Thoracic aorta (tissue), 2 donors: ENCODE results near the gene RYR1. TPM values are rescaled to one million over a fixed set of nuclear protein-coding genes. Genes with fewer than 3 reads are reported as not detected.
A peak's percentile ranks its signal among the peaks of the same experiment; 100 is the strongest.

Experiments used
- ATAC-seq: fragments of 150-250 bp; one replicate; pipeline ENCODE4 v1.8.0; 2017; ENCODE audit warnings: low read depth; ENCODE audit not compliant: insufficient number of reproducible peaks, low FRiP score
- DNase-seq: peaks from one replicate; pipeline ENCODE4 v3.0.0-alpha.2; 2020; ENCODE audit warnings: low spot score
- H3K27ac ChIP-seq, 2 donors: fragments of 200-600 bp; sonication (generic); 1 replicate in 1 of 2; 2 replicates in 1 of 2; pipeline ENCODE4 v1.5.1; 2016; ENCODE audit warnings: mild to moderate bottlenecking in 2 of 2, moderate library complexity in 2 of 2
- H3K27me3 ChIP-seq: fragments of 200-600 bp; sonication (generic); replicated peaks from 2 replicates; pipeline ENCODE4 v1.6.0; 2016; ENCODE audit warnings: mild to moderate bottlenecking; ENCODE audit not compliant: insufficient read depth
- H3K36me3 ChIP-seq: fragments of 200-600 bp; sonication (generic); one replicate; pipeline ENCODE4 v1.5.1; 2016
- H3K4me1 ChIP-seq, 2 donors: fragments of 200-600 bp; sonication (generic); 1 replicate in 1 of 2; 2 replicates in 1 of 2; pipeline versions ENCODE4 v1.5.1 to v1.6.0; 2016; ENCODE audit warnings: low read depth in 2 of 2, mild to moderate bottlenecking in 1 of 2; ENCODE audit not compliant: control insufficient read depth in 1 of 2
- H3K4me3 ChIP-seq: fragments of 200-600 bp; sonication (generic); 2 replicates; pipeline ENCODE4 v1.5.1; 2016; ENCODE audit warnings: mild to moderate bottlenecking
- H3K9me3 ChIP-seq: fragments of 200-600 bp; sonication (generic); 2 replicates; pipeline ENCODE4 v1.5.1; 2016
- total RNA-seq, 2 donors: library from RNA; depleted of rRNA; stranded (reverse); fragments of >200 nt; gene quantifications; one replicate each; pipeline versions ENCODE4 v1.1.0 to v1.2.3, GENCODE V29; 2016
- TF ChIP-seq, protein P1 (sequence below): fragments of 200-600 bp; sonication (generic); IDR thresholded peaks from one replicate; pipeline ENCODE4 v1.5.1; 2019; ENCODE audit warnings: antibody characterized with exemption

Gene RYR1
- total RNA-seq, 2 donors from 2014 or later, result 3.8 to 4.3 TPM

DNA sequence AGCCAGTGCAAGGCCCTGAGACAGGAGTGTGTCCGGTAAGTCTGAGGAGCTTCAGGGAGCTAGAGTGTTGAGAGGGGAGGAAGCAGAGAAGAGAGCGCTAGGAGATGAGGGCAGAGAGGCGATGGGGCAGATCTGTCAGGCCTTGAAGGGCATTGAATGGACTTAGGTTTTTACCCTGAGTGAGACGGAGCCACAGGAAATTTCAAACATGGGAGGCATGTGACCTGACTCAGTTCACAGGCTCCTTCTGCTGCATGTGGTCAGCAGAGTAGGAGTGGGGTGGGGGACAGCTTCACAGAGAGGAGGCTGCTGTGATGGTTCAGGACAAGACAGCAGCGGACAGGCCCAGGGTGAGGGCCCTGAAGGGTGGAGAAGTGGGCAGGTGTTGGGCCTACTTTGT is 33.1 kb upstream of the RYR1 start:
- H3K27me3 ChIP-seq, result peaks cover 3% of the 10 kb centered on the region
- ATAC-seq, result no peak
- H3K27ac ChIP-seq, result no peak overlapping the region
- no peaks in the 10 kb centered on the region for H3K36me3 ChIP-seq
- no peak overlapping the region for H3K4me3 ChIP-seq
- no peaks in the 10 kb centered on the region for H3K9me3 ChIP-seq
- DNase-seq, result no peak
- TF ChIP-seq, protein P1, sequence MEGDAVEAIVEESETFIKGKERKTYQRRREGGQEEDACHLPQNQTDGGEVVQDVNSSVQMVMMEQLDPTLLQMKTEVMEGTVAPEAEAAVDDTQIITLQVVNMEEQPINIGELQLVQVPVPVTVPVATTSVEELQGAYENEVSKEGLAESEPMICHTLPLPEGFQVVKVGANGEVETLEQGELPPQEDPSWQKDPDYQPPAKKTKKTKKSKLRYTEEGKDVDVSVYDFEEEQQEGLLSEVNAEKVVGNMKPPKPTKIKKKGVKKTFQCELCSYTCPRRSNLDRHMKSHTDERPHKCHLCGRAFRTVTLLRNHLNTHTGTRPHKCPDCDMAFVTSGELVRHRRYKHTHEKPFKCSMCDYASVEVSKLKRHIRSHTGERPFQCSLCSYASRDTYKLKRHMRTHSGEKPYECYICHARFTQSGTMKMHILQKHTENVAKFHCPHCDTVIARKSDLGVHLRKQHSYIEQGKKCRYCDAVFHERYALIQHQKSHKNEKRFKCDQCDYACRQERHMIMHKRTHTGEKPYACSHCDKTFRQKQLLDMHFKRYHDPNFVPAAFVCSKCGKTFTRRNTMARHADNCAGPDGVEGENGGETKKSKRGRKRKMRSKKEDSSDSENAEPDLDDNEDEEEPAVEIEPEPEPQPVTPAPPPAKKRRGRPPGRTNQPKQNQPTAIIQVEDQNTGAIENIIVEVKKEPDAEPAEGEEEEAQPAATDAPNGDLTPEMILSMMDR, result no peak
- H3K4me1 ChIP-seq, result peaks cover 0 to 11% of the 10 kb centered on the region in 2 donors

GRCh38 chr19:38401148-38401547 is 32.3 kb upstream of the RYR1 start:
- peaks cover 0 to 11% of the 10 kb centered on the region in 2 donors for H3K4me1 ChIP-seq
- no peaks in the 10 kb centered on the region for H3K36me3 ChIP-seq
- peaks cover 3% of the 10 kb centered on the region for H3K27me3 ChIP-seq
- no peak overlapping the region for H3K4me3 ChIP-seq
- DNase-seq (no peak), ATAC-seq (no peak)
- no peak overlapping the region for H3K27ac ChIP-seq
- TF ChIP-seq, protein P1, result no peak
- H3K9me3 ChIP-seq, result no peaks in the 10 kb centered on the region

DNA sequence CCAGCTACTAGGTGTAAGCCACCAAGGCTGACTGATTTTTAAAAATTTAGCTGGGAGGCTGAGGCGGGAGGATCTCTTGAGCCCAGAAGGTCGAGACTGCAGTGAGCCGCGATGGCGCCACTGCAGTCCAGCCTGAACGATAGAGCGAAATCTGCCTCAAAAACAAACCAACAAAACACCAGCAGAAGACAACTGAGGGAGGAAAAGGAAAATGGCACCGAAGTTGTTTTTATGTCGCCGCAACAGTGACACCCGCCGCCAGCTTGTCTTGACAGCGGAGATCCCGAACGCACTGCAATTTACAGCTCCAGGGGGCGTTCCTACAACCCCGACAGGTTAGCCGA is 30.9 kb upstream of the RYR1 start:
- Histone ChIP-seq H3K36me3 (no peaks in the 10 kb centered on the region), H3K9me3 (no peaks in the 10 kb centered on the region), H3K27me3 (peaks cover 3% of the 10 kb centered on the region), H3K27ac (peak overlapping the region in 1 of 2 donors; percentile 34), H3K4me1 (peaks cover 0 to 11% of the 10 kb centered on the region in 2 donors), H3K4me3 (peak overlapping the region; percentile 89)
- TF ChIP-seq, protein P1, result no peak
- ATAC-seq (peak; percentile 16), DNase-seq (no peak)

DNA sequence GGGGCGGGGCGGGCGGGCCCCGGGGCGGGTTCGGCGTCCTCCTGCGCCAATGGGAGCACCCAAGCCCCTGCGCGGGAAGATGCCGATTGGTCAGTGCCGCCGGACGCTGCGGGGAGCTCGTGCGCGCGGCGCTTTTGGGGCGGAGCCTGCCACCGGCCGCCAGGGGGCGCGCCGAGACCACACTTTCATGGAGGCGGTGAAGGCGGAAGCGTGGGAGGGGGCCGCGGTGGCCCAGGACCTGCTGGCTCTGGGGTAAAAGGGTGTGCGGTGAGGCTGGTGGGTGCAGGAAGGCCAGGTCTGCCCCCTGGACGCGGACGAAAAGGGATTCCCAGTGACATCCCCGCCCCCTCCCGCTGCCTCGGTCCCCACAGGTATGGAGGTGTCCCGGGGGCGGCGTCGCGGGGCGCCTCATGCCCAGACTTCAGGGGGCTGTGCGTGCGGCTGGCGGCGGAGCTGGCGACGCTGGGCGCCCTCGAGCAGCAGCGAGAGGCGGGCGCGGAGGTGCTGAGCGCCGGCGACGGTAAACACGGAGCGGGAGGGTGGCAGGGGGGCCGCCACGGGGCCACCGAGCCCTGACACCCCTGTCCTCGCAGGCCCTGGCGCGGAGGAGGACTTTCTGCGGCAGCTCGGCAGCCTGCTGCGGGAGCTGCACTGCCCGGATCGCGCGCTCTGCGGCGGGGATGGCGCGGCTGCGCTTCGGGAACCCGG is 30.4 kb upstream of the RYR1 start, which contains the start of gene FAM98C:
FAM98C (plus strand) TSS at position 127 of the 708 bp plus-strand sequence; CDS start at position 188, 61 bp downstream.
- Histone ChIP-seq H3K36me3 (no peaks in the 10 kb centered on the region), H3K9me3 (no peaks in the 10 kb centered on the region), H3K27ac (peak within 1 kb of the TSS; percentile 57 to 59), H3K4me3 (peak within 1 kb of the TSS; percentile 89), H3K27me3 (peaks cover 3% of the 10 kb centered on the region), H3K4me1 (peaks cover 0 to 11% of the 10 kb centered on the region in 2 donors)
- DNase-seq, result peak; percentile 73
- ATAC-seq, result peak; percentile 96
- TF ChIP-seq, protein P1, result peak; percentile 98

- no peak for DNase-seq
- no peak for ATAC-seq
- Histone ChIP-seq H3K27ac (no peak overlapping the region), H3K4me1 (peaks cover 0 to 11% of the 10 kb centered on the region in 2 donors), H3K27me3 (peaks cover 3% of the 10 kb centered on the region), H3K4me3 (no peak overlapping the region), H3K9me3 (no peaks in the 10 kb centered on the region), H3K36me3 (no peaks in the 10 kb centered on the region)
- TF ChIP-seq, protein P1, result no peak
Observed at GRCh38 chr19:38404858-38405257, 28.6 kb upstream of the RYR1 start.
